ENCODE results near the gene ARL13B.

Gene ARL13B

DNA sequence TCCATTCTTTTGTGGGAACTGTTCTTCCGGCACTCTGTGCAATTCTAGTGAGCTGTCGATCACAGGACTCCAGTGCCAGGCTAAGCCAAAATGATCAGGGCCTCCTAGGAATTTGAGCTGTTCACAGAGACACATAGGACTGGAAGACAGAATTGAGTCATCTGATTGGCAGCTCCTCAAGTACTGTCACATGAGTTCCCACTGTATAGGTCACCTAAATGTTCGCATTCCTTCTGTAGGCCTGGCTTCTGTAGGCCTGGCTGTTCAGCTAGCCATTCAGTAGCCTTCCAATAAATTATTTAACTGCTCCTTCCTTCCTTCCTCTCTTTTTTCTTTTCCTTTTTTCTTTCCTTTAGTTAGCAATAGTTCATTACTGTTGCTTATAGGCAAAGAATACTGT lies 10.5 kb upstream of the ARL13B start:
- FAIRE-seq (no peak), DNase-seq (ENCODE audit: insufficient read length, low spot score) (no peak)
- TF ChIP-seq TAF1 (IDR thresholded peaks at IDR 0.05; ENCODE audit: low read depth, low read length) (no peak), POLR2AphosphoS5 (IDR thresholded peaks at IDR 0.05; ENCODE audit: low read depth, low read length) (no peak), POU2F2 (IDR thresholded peaks at IDR 0.05; ENCODE audit: low read depth, low read length) (no peak), PAX5 (IDR thresholded peaks at IDR 0.05; ENCODE audit: insufficient read depth, low read length, severe bottlenecking) (no peak), SPI1 (IDR thresholded peaks at IDR 0.05; ENCODE audit: low read depth, low read length) (no peak), POLR2A (IDR thresholded peaks at IDR 0.05; ENCODE audit: low read depth, low read length) (no peak)

DNA sequence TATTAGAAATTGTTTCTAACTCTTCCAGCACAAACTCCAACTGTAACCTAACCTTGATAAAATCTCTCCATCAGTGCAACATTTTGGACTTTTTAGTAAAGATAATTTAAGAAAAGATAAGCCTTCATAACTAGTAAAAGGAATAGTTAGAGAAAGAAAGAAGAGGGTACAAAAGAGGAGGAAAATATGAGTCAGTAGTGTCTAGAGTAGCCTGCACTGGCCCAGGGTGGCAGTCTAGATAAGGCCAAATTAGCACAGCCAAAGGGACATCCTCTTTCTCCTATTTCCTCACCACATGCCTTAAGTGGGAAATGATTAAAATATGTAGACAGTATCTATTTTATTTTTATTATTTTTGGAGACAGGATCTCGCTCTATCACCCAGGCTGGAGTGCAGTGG lies 10.0 kb upstream of the ARL13B start:
- TF ChIP-seq TAF1 (IDR thresholded peaks at IDR 0.05; ENCODE audit: low read depth, low read length) = no peak
- no peak for TF ChIP-seq PAX5 (IDR thresholded peaks at IDR 0.05; ENCODE audit: insufficient read depth, low read length, severe bottlenecking)
- TF ChIP-seq POLR2A (IDR thresholded peaks at IDR 0.05; ENCODE audit: low read depth, low read length) = no peak
- FAIRE-seq (no peak), DNase-seq (ENCODE audit: insufficient read length, low spot score) (no peak)

DNA sequence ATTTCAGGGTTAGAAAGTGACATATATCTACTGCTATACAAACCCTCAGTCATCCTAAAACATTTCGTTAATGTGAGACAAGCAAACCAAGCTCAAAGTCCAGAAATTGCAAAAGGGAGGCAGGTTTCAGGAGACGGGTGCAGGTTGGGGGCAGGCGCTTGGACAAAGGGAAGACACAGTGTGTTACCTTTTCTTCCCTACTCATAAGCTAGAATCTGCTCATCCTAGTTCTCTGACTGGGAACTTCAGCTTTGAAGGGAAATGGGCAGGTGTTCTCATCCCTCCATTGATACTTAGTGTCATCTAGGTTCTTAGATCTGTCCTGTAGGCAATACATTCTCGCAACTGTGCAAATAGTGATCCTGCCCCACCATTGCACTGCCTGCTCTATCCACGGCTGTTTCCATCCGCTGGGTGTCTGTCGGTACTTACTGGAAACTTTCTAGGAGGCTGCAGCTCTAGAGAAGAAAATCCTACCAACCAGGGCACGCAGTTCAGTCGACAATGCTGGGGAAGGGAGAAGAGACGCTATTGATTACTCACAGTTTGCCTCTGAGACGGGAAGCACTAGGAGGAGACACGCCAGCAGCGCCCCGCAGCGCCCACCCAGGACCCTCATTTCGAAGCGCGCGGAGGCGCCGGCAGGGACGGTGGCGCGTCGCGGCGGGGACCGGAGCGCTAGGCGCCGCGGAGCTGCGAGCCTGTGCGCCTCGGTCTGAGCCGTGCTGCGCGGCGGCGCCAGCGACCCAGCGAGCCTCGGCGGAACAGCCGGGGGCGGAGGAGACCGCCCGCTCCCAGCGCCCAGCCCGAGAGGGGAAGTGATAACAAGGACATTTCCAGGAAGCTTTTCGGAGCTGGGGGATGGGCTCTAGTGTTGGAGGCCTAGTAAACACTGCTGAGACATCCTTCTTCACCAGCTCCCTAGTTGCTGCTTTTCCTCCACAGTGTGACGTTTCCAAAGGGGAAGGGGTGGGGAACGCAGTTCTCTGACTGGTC lies 6.5 kb upstream of the ARL13B start, which contains the start of gene PROS1:
TSS of gene PROS1 (minus strand) at position 766 of the 996 bp plus-strand sequence. CDS start at position 619, 147 bp downstream.
- DNase-seq (ENCODE audit: insufficient read length, low spot score) = peak; percentile 29
- no peak for TF ChIP-seq POU2F2 (IDR thresholded peaks at IDR 0.05; ENCODE audit: low read depth, low read length)
- TF ChIP-seq PAX5 (IDR thresholded peaks at IDR 0.05; ENCODE audit: insufficient read depth, low read length, severe bottlenecking) = no peak
- TF ChIP-seq TAF1 (IDR thresholded peaks at IDR 0.05; ENCODE audit: low read depth, low read length) = no peak
- no peak for TF ChIP-seq POLR2A (IDR thresholded peaks at IDR 0.05; ENCODE audit: low read depth, low read length)
- TF ChIP-seq POLR2AphosphoS5 (IDR thresholded peaks at IDR 0.05; ENCODE audit: low read depth, low read length) = no peak
- peak; percentile 68 for TF ChIP-seq SPI1 (IDR thresholded peaks at IDR 0.05; ENCODE audit: low read depth, low read length)
- FAIRE-seq = peak; percentile 31

DNA sequence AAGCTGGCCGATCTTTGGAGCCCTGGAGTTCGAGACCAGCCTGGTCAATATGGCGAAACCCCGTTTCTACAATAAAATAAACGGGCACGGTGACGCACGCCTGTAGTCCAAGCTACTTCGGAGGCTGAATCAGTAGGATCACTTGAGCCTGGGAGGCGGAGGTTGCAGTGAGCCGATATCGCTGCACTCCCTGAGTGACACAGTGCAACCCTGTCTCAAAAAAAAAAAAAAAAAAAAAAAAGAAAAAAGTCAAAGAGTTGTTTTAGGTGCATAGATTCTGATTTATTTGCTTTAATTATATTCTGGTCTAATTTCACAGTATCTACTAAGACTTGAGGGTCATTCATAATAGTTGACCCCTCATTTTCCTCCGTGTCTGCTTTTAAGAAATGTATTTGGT lies 1.7 kb downstream of the ARL13B start:
- DNase-seq (ENCODE audit: insufficient read length, low spot score) = no peak
- FAIRE-seq = no peak
- no peak for TF ChIP-seq PAX5 (IDR thresholded peaks at IDR 0.05; ENCODE audit: insufficient read depth, low read length, severe bottlenecking)
- TF ChIP-seq SPI1 (IDR thresholded peaks at IDR 0.05; ENCODE audit: low read depth, low read length) = no peak

DNA sequence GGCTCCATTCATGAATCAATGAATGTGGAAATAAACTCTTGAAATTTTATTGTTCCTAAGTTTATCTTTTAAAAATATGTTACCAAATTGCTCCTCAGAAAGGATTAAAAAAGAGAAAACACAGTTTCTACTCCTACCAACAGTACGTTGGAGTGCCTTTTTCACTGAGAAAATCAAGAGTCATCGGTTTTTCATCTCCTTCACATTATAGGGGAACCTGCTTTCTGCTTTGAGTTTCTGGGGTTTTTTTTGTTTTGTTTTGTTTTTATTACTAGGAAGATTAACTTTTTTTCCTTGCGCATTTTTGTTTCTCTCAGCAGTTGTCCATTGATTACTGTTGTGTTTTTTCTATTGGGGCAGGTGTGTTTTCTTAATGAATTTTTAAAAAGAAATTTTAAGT lies 3.5 kb downstream of the ARL13B start:
- FAIRE-seq (no peak), DNase-seq (ENCODE audit: insufficient read length, low spot score) (no peak)
- TF ChIP-seq TAF1 (IDR thresholded peaks at IDR 0.05; ENCODE audit: low read depth, low read length) = no peak
- TF ChIP-seq PAX5 (IDR thresholded peaks at IDR 0.05; ENCODE audit: insufficient read depth, low read length, severe bottlenecking) = no peak
- TF ChIP-seq POU2F2 (IDR thresholded peaks at IDR 0.05; ENCODE audit: low read depth, low read length) = no peak
- TF ChIP-seq POLR2A (IDR thresholded peaks at IDR 0.05; ENCODE audit: low read depth, low read length) = no peak
- TF ChIP-seq POLR2AphosphoS5 (IDR thresholded peaks at IDR 0.05; ENCODE audit: low read depth, low read length) = no peak
- TF ChIP-seq SPI1 (IDR thresholded peaks at IDR 0.05; ENCODE audit: low read depth, low read length) = no peak

DNA sequence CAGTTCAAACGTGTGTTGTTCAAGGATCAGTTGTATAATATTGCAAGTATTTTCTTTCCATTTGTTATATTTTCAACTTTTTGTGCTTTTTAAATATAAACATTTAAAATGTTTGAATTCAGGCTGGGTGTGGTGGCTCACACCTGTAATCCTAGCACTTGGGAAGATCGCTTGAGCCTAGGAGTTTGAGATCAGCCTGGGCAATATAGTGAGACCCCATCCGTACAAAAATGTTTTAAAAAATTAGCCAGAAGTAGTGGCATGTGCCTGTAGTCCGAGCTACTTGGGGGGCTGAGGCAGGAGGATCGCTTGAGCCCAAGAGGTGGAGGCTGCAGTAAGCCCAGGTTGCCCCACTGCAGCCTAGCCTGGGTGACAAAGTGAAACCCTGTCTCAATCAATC lies 4.7 kb downstream of the ARL13B start:
- DNase-seq (ENCODE audit: insufficient read length, low spot score) (no peak), FAIRE-seq (no peak)
- TF ChIP-seq TAF1 (IDR thresholded peaks at IDR 0.05; ENCODE audit: low read depth, low read length) = no peak
- TF ChIP-seq POLR2AphosphoS5 (IDR thresholded peaks at IDR 0.05; ENCODE audit: low read depth, low read length) = no peak
- no peak for TF ChIP-seq POLR2A (IDR thresholded peaks at IDR 0.05; ENCODE audit: low read depth, low read length)
- TF ChIP-seq SPI1 (IDR thresholded peaks at IDR 0.05; ENCODE audit: low read depth, low read length) = no peak
- no peak for TF ChIP-seq POU2F2 (IDR thresholded peaks at IDR 0.05; ENCODE audit: low read depth, low read length)
- no peak for TF ChIP-seq PAX5 (IDR thresholded peaks at IDR 0.05; ENCODE audit: insufficient read depth, low read length, severe bottlenecking)

DNA sequence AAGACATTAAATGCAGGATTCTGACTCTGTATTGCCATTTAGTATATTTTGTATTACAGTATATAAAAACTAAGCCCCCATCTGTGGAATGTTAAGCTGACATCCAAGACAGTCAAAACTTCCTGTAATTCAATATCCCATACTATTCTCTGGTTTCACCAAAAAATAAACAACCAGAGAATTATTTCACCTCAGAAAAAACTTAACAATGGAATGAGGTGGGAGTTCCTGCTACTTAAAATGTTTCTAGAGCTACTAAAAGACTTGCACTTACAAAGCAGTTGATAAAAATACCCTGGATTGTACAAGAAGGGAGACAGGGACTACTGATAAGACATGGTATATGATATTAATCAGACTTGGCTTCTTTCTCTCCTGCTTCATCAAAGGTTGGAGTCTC lies 8.3 kb downstream of the ARL13B start:
- no peak for FAIRE-seq
- TF ChIP-seq PAX5 (IDR thresholded peaks at IDR 0.05; ENCODE audit: insufficient read depth, low read length, severe bottlenecking) (no peak), SPI1 (IDR thresholded peaks at IDR 0.05; ENCODE audit: low read depth, low read length) (no peak), POLR2A (IDR thresholded peaks at IDR 0.05; ENCODE audit: low read depth, low read length) (no peak), POLR2AphosphoS5 (IDR thresholded peaks at IDR 0.05; ENCODE audit: low read depth, low read length) (no peak), POU2F2 (IDR thresholded peaks at IDR 0.05; ENCODE audit: low read depth, low read length) (no peak), TAF1 (IDR thresholded peaks at IDR 0.05; ENCODE audit: low read depth, low read length) (no peak)
- no peak for DNase-seq (ENCODE audit: insufficient read length, low spot score)

DNA sequence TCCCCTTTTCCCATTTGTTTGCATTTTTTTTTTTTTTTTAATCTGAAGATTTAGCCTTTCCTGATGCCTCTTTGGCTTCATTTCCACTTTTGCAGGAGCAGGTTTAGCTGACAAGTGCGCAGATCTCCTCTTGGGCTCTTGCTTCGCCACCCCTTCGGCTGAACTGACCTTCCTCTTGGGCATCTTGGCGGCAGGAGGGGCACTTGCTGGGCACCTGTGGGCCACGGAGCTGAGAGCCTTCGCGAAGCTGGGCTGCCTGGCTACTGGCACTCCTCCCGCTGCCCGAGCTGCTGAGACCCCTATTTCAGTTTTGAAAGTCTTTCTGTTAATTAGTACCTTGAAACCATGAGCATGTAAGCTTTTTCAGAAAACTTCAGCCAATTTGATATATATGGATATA lies 8.8 kb downstream of the ARL13B start:
- TF ChIP-seq POU2F2 (IDR thresholded peaks at IDR 0.05; ENCODE audit: low read depth, low read length) = no peak
- no peak for TF ChIP-seq POLR2A (IDR thresholded peaks at IDR 0.05; ENCODE audit: low read depth, low read length)
- TF ChIP-seq TAF1 (IDR thresholded peaks at IDR 0.05; ENCODE audit: low read depth, low read length) = no peak
- no peak for TF ChIP-seq PAX5 (IDR thresholded peaks at IDR 0.05; ENCODE audit: insufficient read depth, low read length, severe bottlenecking)
- TF ChIP-seq SPI1 (IDR thresholded peaks at IDR 0.05; ENCODE audit: low read depth, low read length) = no peak
- TF ChIP-seq POLR2AphosphoS5 (IDR thresholded peaks at IDR 0.05; ENCODE audit: low read depth, low read length) = no peak
- FAIRE-seq = no peak
- no peak for DNase-seq (ENCODE audit: insufficient read length, low spot score)

DNA sequence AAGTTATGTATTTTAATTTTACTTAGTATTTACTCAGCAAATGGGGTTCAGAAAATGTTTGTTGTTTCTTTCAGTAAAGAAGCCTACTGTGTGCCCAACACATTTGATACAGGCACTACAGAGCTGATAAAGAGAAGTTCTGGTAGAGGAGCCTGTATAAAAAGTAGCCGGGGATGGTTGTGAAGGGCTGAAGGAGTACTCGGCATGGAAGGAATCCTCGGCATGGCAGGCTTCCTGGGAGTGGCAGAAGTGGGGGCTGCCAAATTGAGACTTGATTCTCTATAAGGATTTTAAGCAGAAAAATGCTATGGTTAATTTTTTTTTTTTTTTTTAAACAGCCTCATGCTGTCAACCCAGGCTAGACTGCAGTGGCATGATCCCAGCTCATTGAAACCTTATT lies 9.3 kb downstream of the ARL13B start:
- FAIRE-seq (no peak), DNase-seq (ENCODE audit: insufficient read length, low spot score) (no peak)
- no peak for TF ChIP-seq POLR2AphosphoS5 (IDR thresholded peaks at IDR 0.05; ENCODE audit: low read depth, low read length)
- no peak for TF ChIP-seq POU2F2 (IDR thresholded peaks at IDR 0.05; ENCODE audit: low read depth, low read length)
- no peak for TF ChIP-seq SPI1 (IDR thresholded peaks at IDR 0.05; ENCODE audit: low read depth, low read length)
- no peak for TF ChIP-seq POLR2A (IDR thresholded peaks at IDR 0.05; ENCODE audit: low read depth, low read length)
- no peak for TF ChIP-seq PAX5 (IDR thresholded peaks at IDR 0.05; ENCODE audit: insufficient read depth, low read length, severe bottlenecking)
- TF ChIP-seq TAF1 (IDR thresholded peaks at IDR 0.05; ENCODE audit: low read depth, low read length) = no peak
